ENCODE data around the gene RFX4.

GRCh38 chr12:106600503-106600902 lies 17.7 kb downstream of the RFX4 start:
- TF ChIP-seq POLR2A (IDR thresholded peaks at IDR 0.05), result no peak
- TF ChIP-seq CTCF (IDR thresholded peaks at IDR 0.05), result no peak

Measured in lower leg skin (tissue), 3 donors.